DND-41 (cell line): ENCODE results near the gene RAB33B.
"Not testable (repeated sequence)": the region's sequence is repeated elsewhere in the genome, so short reads cannot be mapped to it uniquely, and the experiment has no call there.

Experiments used
- CTCF ChIP-seq: IDR thresholded peaks from 2 replicates; pipeline ENCODE4 v1.5.1; 2012; ENCODE audit warnings: borderline replicate concordance, low read length, moderate library complexity, mild to moderate bottlenecking; ENCODE audit not compliant: poor library complexity, severe bottlenecking; ENCODE audit errors: extremely low read depth
- EZH2 ChIP-seq: IDR thresholded peaks from 3 replicates; pipeline ENCODE4 v1.6.1; 2012; ENCODE audit warnings: borderline replicate concordance, low read depth, mild to moderate bottlenecking, moderate library complexity, low read length, inconsistent platforms; ENCODE audit not compliant: severe bottlenecking

- not testable (repeated sequence) for TF ChIP-seq CTCF, EZH2
Measured at GRCh38 chr4:139468756-139469155, 14.8 kb downstream of the RAB33B start.
